LNCaP clone FGC (cell line): ENCODE results near the gene NME8.

ENCODE experiments used
- DNase-seq: peaks from one replicate; pipeline ENCODE4 v3.0.0-alpha.2; 2011; ENCODE audit warnings: low read depth
- H3K4me3 ChIP-seq: 2 replicates; pipeline ENCODE4 v1.5.1; 2011; ENCODE audit warnings: mild to moderate bottlenecking, low read depth, low read length, control low read depth
- CTCF ChIP-seq: IDR thresholded peaks from 2 replicates; pipeline ENCODE4 v1.5.1; 2012; ENCODE audit warnings: mild to moderate bottlenecking; ENCODE audit not compliant: control insufficient read depth, insufficient read depth; ENCODE audit errors: extremely low read depth

Gene NME8

GRCh38 chr7:37832194-37832593, 16.2 kb upstream of the NME8 start:
- no peak for DNase-seq
- H3K4me3 ChIP-seq = no peak overlapping the region
- TF ChIP-seq CTCF = peak; percentile 40

- H3K4me3 ChIP-seq = peak overlapping the region; percentile 21; the same call in 1 of the 2 replicates
- DNase-seq = peak; percentile 39
- TF ChIP-seq CTCF = peak; percentile 66
These were observed 15.1 kb upstream of the NME8 start for GRCh38 chr7:37833107-37833817.

- no peak for TF ChIP-seq CTCF
- no peak overlapping the region for H3K4me3 ChIP-seq
These were observed 14.6 kb upstream of the NME8 start for GRCh38 chr7:37833818-37834146.

GRCh38 chr7:37853468-37853867, 5.1 kb downstream of the NME8 start:
- TF ChIP-seq CTCF = peak; percentile 74
- no peak overlapping the region for H3K4me3 ChIP-seq
- peak; percentile 22 for DNase-seq

More at GRCh38 chr7:37833818-37834146, 14.6 kb upstream of the NME8 start:
- no peak for DNase-seq

GRCh38 chr7:37882086-37882485, 33.7 kb downstream of the NME8 start:
- no peak for DNase-seq
- H3K4me3 ChIP-seq = no peak overlapping the region

GRCh38 chr7:37893359-37893758, 45.0 kb downstream of the NME8 start:
- DNase-seq = no peak
- no peak overlapping the region for H3K4me3 ChIP-seq
- no peak for TF ChIP-seq CTCF

More at GRCh38 chr7:37882086-37882485, 33.7 kb downstream of the NME8 start:
- TF ChIP-seq CTCF = no peak

GRCh38 chr7:37894671-37895070, 46.3 kb downstream of the NME8 start:
- no peak for DNase-seq
- H3K4me3 ChIP-seq = no peak overlapping the region
- TF ChIP-seq CTCF = no peak
